Putamen (tissue), 1 donor: ENCODE data around the gene CETN1.

Experiments used
- DNase-seq: peaks from one replicate; pipeline ENCODE4 v3.0.0-alpha.2; 2016; ENCODE audit warnings: low spot score

Gene CETN1

DNA sequence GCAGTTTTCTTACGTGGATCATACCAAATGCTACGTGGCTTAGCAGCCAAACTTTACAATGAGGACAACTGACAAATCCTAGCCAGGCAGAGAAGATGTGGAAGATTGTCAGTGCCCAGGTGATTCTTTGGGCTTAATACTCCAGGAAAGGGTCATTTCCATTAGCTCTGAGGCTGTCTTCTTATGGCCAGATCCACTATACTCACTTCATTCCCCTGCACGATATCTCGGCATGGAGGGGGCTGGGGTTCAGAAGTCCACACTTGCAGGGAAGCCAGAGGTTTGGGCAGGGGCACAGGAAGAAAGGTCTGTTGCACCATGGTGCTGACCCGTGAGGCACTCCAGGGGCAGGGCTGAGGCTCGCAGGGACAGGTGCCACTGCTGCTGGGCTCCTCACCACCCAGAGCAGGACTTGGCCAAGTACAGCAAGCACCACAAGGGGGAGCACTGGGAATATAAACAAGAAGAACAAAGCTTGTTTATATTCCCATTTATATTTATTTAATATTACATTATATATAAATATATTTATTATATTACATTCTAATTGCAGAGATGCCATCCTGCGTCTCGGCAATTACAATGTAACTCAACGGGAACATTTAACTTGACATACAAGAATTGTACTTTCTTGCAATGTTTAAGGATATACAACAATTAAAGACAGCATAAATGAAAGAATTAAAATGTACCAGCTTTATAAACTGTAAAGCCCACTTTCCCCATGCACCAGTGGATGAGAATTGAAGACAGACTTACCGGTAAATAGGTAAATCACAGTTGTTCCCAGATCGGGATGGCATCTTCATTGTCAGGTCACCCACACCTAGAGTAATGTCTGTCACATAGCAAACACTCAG is 43.8 kb downstream of the CETN1 start:
- DNase-seq: peak; percentile 80

DNA sequence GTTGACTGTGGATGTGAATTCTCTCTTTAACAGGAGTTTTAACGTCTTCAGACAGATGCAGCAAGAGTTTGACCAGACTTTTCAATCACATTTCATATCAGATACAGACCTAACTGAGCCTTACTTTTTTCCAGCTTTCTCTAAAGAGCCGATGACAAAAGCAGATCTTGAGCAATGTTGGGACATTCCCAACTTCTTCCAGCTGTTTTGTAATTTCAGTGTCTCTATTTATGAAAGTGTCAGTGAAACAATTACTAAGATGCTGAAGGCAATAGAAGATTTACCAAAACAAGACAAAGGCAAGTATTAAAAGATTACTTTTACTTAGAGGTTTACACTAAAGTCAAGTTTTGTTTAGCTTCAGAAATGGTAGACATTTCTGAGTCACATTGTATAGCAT is 47.1 kb downstream of the CETN1 start:
- DNase-seq: no peak

DNA sequence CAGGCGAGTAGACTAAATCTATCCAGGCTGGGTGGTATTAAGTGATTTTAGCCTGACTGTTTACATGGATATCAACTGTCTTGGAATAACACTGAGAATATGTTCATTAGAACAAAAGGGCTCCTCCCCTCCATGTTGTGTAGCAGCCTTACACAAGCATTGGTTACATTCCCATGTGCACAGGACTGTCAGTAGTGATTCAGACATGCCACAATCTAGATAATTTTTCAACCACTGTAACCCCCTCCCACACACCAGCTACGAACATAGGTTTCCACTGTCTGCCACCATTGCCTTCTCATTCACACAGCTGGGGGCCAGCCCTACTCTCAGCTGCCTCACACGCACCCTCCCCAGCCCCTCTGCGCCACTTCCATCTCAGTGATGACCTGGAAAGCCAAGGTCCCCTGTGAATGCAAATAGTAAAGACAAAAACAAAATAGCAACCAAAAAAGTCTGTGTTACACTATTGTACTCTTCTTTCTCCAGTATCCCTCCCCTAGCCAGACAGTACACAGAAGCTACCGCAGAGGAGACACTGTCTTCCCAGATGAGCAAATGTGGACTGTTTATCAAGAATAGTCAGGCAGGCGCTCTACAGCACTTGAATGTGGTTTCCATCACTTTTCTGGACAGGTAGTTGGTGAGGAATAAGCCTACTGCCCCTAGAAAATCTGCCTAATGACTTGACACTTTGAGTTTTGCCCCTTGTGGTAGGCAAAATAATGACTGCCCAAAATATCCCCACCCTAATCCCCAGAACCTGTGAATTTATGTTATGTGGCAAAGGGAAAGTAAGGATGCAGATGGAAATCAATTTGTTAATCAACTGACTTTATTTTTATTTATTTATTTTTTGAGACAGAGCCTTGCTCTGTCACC is 49.3 kb downstream of the CETN1 start:
- DNase-seq: no peak

DNA sequence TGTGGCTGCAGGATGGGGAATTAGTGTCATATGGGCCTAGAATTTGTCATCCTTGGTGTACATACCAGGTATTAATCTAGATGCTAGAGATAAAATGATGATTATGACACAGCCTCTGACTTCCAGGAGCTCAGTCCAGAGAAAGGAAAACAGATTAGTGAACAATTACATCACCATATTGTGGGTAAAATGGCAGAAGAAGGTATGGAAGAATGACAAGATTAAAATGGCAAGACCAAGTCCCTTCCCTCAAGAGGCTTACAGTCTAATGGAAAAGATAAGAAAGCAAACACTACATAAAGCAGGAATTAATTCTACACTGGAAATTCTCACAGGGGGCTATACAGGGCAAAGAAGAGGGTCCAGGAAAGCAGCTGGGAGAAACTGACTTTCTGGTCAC is 51.4 kb downstream of the CETN1 start:
- no peak for DNase-seq
